ENCODE data around the gene CDH4. TPM values are rescaled to one million over a fixed set of nuclear protein-coding genes. Genes with fewer than 3 reads are reported as not detected.

Gene CDH4
- total and polyA plus RNA-seq, 9 of the 15 experiments (the other 6 are each of a cell fraction or from before 2014, with no cell fraction given), result 0.04 TPM; not detected in 8

DNA sequence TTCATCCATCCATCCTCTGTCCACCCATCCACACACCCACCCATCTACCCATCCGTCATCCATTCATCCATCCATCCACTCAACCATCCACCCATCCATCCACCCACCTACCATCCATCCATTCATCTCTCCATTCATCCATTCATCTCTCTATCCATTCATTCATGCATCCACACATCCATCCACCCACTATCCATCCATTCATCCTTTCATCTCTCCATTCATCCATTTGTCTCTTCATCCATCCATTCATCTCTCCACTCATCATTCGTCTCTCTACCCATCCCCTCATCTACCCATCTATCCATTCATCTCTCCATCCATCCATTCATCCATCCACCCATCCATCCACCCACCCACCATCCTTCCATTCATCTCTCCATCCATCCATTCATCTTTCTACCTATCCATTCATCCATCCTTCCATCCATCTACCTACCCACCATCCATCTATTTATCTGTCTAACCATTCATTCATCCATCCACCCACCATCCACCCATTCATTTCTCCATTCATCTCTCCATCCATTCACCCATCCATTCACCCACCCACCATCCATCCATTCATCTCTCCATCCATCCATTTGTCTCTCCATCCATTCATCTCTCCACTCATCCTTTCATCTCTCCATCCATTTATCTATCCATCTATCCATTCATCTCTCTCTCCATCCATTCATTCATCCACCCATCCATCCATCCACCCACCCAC, 538.2 kb downstream of the CDH4 start:
- intact Hi-C loops (cut with micrococcal nuclease), result no loop called here
- Histone ChIP-seq H3K4me3 (no peak overlapping the region), H3K27ac (ENCODE audit: extremely low read depth, low read depth, low read length) (no peak overlapping the region), H3K9me1 (ENCODE audit: control insufficient read depth, insufficient read depth, low read length) (no peaks in the 10 kb centered on the region), H3K79me2 (ENCODE audit: control insufficient read depth, insufficient read depth, low read length) (no peaks in the 10 kb centered on the region), H3K4me1 (replicated peaks in 1 of 2; ENCODE audit: control insufficient read depth in 2 of 2, insufficient read depth in 2 of 2, low read length in 2 of 2) (no peaks in the 10 kb centered on the region), H2AFZ (ENCODE audit: low read depth, low read length) (no peak overlapping the region), H3K27me3 (ENCODE audit: control insufficient read depth in 2 of 2, insufficient read depth in 2 of 2, low read length in 2 of 2) (peaks cover 0 to 5% of the 10 kb centered on the region in 2 experiments; a peak in 2 of 5 replicates), H3K9ac (ENCODE audit: insufficient read depth in 1 of 2, low read depth in 2 of 2, low read length in 2 of 2) (no peak overlapping the region), H3K9me3 (replicated peaks; ENCODE audit: control insufficient read depth, insufficient read depth, low read depth, low read length) (no peaks in the 10 kb centered on the region), H3K36me3 (ENCODE audit: control insufficient read depth, insufficient read depth, low read length) (no peaks in the 10 kb centered on the region), H3K4me2 (ENCODE audit: insufficient read depth, low read length) (no peak overlapping the region), H4K20me1 (replicated peaks; ENCODE audit: control insufficient read depth, insufficient read depth, low read length) (0 out of 2 replicates have a peak, but pooled peaks cover 3% of the 10 kb centered on the region)
- DNase-seq (ENCODE audit: extremely low read depth in 1 of 4, low spot score in 3 of 4) (no peak), ATAC-seq (no peak), FAIRE-seq (no peak)
- WGBS (ENCODE audit: insufficient coverage, low coverage, missing lambda C conversion rate), result 0% methylated on average over 2 of the region's 2 CpGs
- POLR2A ChIA-PET, result no interaction called here
- CTCF ChIA-PET (ENCODE audit: low intra/inter-chr PET ratio), result no interaction called here
- TF ChIP-seq PHB (CRISPR knock-in tag; IDR thresholded peaks at IDR 0.05), result no peak
- TF ChIP-seq, protein P1, sequence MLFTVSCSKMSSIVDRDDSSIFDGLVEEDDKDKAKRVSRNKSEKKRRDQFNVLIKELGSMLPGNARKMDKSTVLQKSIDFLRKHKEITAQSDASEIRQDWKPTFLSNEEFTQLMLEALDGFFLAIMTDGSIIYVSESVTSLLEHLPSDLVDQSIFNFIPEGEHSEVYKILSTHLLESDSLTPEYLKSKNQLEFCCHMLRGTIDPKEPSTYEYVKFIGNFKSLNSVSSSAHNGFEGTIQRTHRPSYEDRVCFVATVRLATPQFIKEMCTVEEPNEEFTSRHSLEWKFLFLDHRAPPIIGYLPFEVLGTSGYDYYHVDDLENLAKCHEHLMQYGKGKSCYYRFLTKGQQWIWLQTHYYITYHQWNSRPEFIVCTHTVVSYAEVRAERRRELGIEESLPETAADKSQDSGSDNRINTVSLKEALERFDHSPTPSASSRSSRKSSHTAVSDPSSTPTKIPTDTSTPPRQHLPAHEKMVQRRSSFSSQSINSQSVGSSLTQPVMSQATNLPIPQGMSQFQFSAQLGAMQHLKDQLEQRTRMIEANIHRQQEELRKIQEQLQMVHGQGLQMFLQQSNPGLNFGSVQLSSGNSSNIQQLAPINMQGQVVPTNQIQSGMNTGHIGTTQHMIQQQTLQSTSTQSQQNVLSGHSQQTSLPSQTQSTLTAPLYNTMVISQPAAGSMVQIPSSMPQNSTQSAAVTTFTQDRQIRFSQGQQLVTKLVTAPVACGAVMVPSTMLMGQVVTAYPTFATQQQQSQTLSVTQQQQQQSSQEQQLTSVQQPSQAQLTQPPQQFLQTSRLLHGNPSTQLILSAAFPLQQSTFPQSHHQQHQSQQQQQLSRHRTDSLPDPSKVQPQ (CRISPR knock-in tag; IDR thresholded peaks at IDR 0.05; ENCODE audit: borderline replicate concordance), result no peak
- no peak for TF ChIP-seq JUNB (CRISPR knock-in tag; conservative IDR thresholded peaks at IDR 0.05)
- no peak for TF ChIP-seq ZBTB17 (CRISPR knock-in tag; IDR thresholded peaks at IDR 0.05)
- TF ChIP-seq NUFIP1 (IDR thresholded peaks at IDR 0.05; ENCODE audit: partially characterized antibody), result no peak
- TF ChIP-seq, protein P2, sequence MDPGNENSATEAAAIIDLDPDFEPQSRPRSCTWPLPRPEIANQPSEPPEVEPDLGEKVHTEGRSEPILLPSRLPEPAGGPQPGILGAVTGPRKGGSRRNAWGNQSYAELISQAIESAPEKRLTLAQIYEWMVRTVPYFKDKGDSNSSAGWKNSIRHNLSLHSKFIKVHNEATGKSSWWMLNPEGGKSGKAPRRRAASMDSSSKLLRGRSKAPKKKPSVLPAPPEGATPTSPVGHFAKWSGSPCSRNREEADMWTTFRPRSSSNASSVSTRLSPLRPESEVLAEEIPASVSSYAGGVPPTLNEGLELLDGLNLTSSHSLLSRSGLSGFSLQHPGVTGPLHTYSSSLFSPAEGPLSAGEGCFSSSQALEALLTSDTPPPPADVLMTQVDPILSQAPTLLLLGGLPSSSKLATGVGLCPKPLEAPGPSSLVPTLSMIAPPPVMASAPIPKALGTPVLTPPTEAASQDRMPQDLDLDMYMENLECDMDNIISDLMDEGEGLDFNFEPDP (CRISPR knock-in tag; IDR thresholded peaks at IDR 0.05), result no peak
- TF ChIP-seq ZNF76 (CRISPR knock-in tag; IDR thresholded peaks at IDR 0.05; ENCODE audit: borderline replicate concordance), result no peak
- TF ChIP-seq, protein P3, sequence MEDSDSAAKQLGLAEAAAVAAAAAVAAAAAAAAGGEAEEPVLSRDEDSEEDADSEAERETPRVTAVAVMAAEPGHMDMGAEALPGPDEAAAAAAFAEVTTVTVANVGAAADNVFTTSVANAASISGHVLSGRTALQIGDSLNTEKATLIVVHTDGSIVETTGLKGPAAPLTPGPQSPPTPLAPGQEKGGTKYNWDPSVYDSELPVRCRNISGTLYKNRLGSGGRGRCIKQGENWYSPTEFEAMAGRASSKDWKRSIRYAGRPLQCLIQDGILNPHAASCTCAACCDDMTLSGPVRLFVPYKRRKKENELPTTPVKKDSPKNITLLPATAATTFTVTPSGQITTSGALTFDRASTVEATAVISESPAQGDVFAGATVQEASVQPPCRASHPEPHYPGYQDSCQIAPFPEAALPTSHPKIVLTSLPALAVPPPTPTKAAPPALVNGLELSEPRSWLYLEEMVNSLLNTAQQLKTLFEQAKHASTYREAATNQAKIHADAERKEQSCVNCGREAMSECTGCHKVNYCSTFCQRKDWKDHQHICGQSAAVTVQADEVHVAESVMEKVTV (CRISPR knock-in tag; IDR thresholded peaks at IDR 0.05), result no peak
- in situ Hi-C loops (cut with MboI), result no loop called here
- no TSS peak for BruUV-seq (replicated peaks)
